GM12892 (cell line): ENCODE results near the gene SCPEP1.

Experiments
- DNase-seq: peaks from one replicate; pipeline ENCODE4 v3.0.0; 2011; ENCODE audit not compliant: insufficient read length
- FAIRE-seq: peaks from 2 replicates; lab custom pipeline; 2011; peaks lifted over from hg19 to GRCh38; lab: Jason Lieb, UNC
- POLR2A ChIP-seq: IDR thresholded peaks from 2 replicates; pipeline ENCODE4 v1.6.1; 2011; ENCODE audit warnings: low read depth, low read length, control low read depth
- POLR2AphosphoS5 ChIP-seq: IDR thresholded peaks from 2 replicates; pipeline ENCODE4 v1.6.1; 2011; ENCODE audit warnings: low read depth, low read length, control low read depth
- TAF1 ChIP-seq: IDR thresholded peaks from 2 replicates; pipeline ENCODE4 v1.6.1; 2011; ENCODE audit warnings: low read depth, mild to moderate bottlenecking, control low read depth, low read length, borderline replicate concordance

The SCPEP1 gene

GRCh38 chr17:57010487-57010886, 32.6 kb downstream of the SCPEP1 start:
- TF ChIP-seq POLR2A (no peak), TAF1 (no peak)
- no peak for DNase-seq
- no peak for FAIRE-seq

GRCh38 chr17:57011491-57012015, 33.6 kb downstream of the SCPEP1 start:
- no peak for DNase-seq
- FAIRE-seq, result no peak
- TF ChIP-seq TAF1 (no peak), POLR2A (no peak), POLR2AphosphoS5 (no peak)

- FAIRE-seq (no peak), DNase-seq (no peak)
- TF ChIP-seq TAF1, result no peak
- TF ChIP-seq POLR2A, result no peak
- no peak for TF ChIP-seq POLR2AphosphoS5
These were observed 38.3 kb downstream of the SCPEP1 start for GRCh38 chr17:57016071-57016763.

- TF ChIP-seq POLR2A (no peak), TAF1 (no peak), POLR2AphosphoS5 (no peak)
- FAIRE-seq (no peak), DNase-seq (no peak)
These were observed 38.8 kb downstream of the SCPEP1 start for GRCh38 chr17:57016764-57017116.

GRCh38 chr17:57017625-57018024, 39.7 kb downstream of the SCPEP1 start:
- no peak for TF ChIP-seq TAF1
- TF ChIP-seq POLR2A, result no peak
- TF ChIP-seq POLR2AphosphoS5, result no peak
- DNase-seq (no peak), FAIRE-seq (no peak)

- no peak for FAIRE-seq
- no peak for DNase-seq
- TF ChIP-seq TAF1, result no peak
- TF ChIP-seq POLR2A, result no peak
- TF ChIP-seq POLR2AphosphoS5, result no peak
These were observed 42.3 kb downstream of the SCPEP1 start for GRCh38 chr17:57020208-57020607.

- DNase-seq, result no peak
- no peak for TF ChIP-seq POLR2A
- TF ChIP-seq TAF1, result no peak
- TF ChIP-seq POLR2AphosphoS5, result no peak
- no peak for FAIRE-seq
These were observed 43.5 kb downstream of the SCPEP1 start for GRCh38 chr17:57021226-57021940.

- DNase-seq (no peak), FAIRE-seq (no peak)
- TF ChIP-seq POLR2A, result no peak
- TF ChIP-seq TAF1, result no peak
- no peak for TF ChIP-seq POLR2AphosphoS5
These were observed 47.9 kb downstream of the SCPEP1 start for GRCh38 chr17:57025876-57026275.

GRCh38 chr17:57027852-57028251, 49.9 kb downstream of the SCPEP1 start:
- no peak for FAIRE-seq
- no peak for DNase-seq
- TF ChIP-seq TAF1 (no peak), POLR2A (no peak), POLR2AphosphoS5 (no peak)

GRCh38 chr17:57032343-57032742, 54.4 kb downstream of the SCPEP1 start:
- no peak for FAIRE-seq
- DNase-seq, result no peak
- no peak for TF ChIP-seq TAF1
- TF ChIP-seq POLR2A, result no peak
- TF ChIP-seq POLR2AphosphoS5, result no peak

GRCh38 chr17:57033296-57033695, 55.4 kb downstream of the SCPEP1 start:
- DNase-seq (no peak), FAIRE-seq (no peak)
- TF ChIP-seq TAF1 (no peak), POLR2A (no peak), POLR2AphosphoS5 (no peak)
